Esophagus squamous epithelium (tissue), 5 donors: ENCODE results near the gene PLXDC2. TPM values are rescaled to one million over a fixed set of nuclear protein-coding genes. Genes with fewer than 3 reads are reported as not detected.
A peak's percentile ranks its signal among the peaks of the same experiment; 100 is the strongest.

Source experiments
- DNase-seq: peaks from one replicate; lab custom pipeline; 2025; lab: John Stamatoyannopoulos, UW
- H3K27ac ChIP-seq, 4 donors: fragments of 200-600 bp; sonication (generic); one replicate each; pipeline ENCODE4 v1.5.1; 2016 to 2019; ENCODE audit warnings: mild to moderate bottlenecking in 1 of 4
- H3K27me3 ChIP-seq, 4 donors: fragments of 200-600 bp; sonication (generic); 1 replicate in 3 of 4; 2 replicates in 1 of 4; pipeline versions ENCODE4 v1.5.1 to v1.6.0; 2017 to 2021; ENCODE audit warnings: antibody characterized with exemption in 1 of 4
- H3K36me3 ChIP-seq, 3 donors: fragments of 200-600 bp; sonication (generic); one replicate each; pipeline ENCODE4 v1.5.1; 2016 to 2019
- H3K4me1 ChIP-seq, 3 donors: fragments of 200-600 bp; sonication (generic); one replicate each; pipeline ENCODE4 v1.5.1; 2017 to 2019
- H3K4me3 ChIP-seq, 4 donors: fragments of 200-600 bp; sonication (generic); 1 replicate in 3 of 4; 2 replicates in 1 of 4; pipeline ENCODE4 v1.5.1; 2016 to 2019; ENCODE audit warnings: mild to moderate bottlenecking in 2 of 4, moderate library complexity in 1 of 4
- H3K9me3 ChIP-seq, 3 donors: fragments of 200-600 bp; sonication (generic); one replicate each; pipeline ENCODE4 v1.5.1; 2016 to 2019
- CTCF ChIP-seq, 6 experiments: fragments of 450-650 bp in 4 of 6; fragments of 200-600 bp in 2 of 6; sonication (generic) in 2 of 6; IDR thresholded peaks; one replicate each; pipeline ENCODE4 v1.5.1; 2016 to 2019; ENCODE audit warnings: antibody characterized with exemption in 6 of 6, mild to moderate bottlenecking in 4 of 6, moderate library complexity in 4 of 6
- POLR2A ChIP-seq, 4 donors: fragments of 450-650 bp; IDR thresholded peaks; one replicate each; pipeline ENCODE4 v1.6.1; 2017; ENCODE audit warnings: antibody characterized with exemption in 4 of 4, mild to moderate bottlenecking in 4 of 4, moderate library complexity in 3 of 4
- WGBS, 2 donors: methylation state at CpG; one replicate each; pipeline ENCODE4 v1.1.5; 2018; 5-methylcytosine and 5-hydroxymethylcytosine counted together
- intact Hi-C: fragments of 100-400 bp; cut with DNase I; formaldehyde crosslinking; loops from one replicate; pipeline ENCODE4 v1.15.0; 2022
- total RNA-seq, 4 donors: library from RNA; depleted of rRNA; stranded (reverse); fragments of >200 nt; gene quantifications; one replicate each; pipeline ENCODE4 v1.1.0, GENCODE V29; 2016
- donor health status: DM: yes; HTN: yes; CAD: no.

PLXDC2 gene
- total RNA-seq, 4 donors from 2014 or later, result 22.4 to 50.4 (median 36.9) TPM

GRCh38 chr10:19788075-19788686, 28.1 kb upstream of the PLXDC2 start:
- WGBS, 2 donors, result 10 to 30% methylated on average over 3 of the region's 3 CpGs
- no peaks in the 10 kb centered on the region for H3K27me3 ChIP-seq
- H3K4me3 ChIP-seq, result no peak overlapping the region
- no peak overlapping the region for H3K27ac ChIP-seq
- TF ChIP-seq CTCF (IDR thresholded peaks at IDR 0.05) (peak in 5 of 6 experiments; percentile 49 to 82 (median 71)), POLR2A (IDR thresholded peaks at IDR 0.05) (no peak)
- H3K9me3 ChIP-seq, result no peaks in the 10 kb centered on the region
- H3K36me3 ChIP-seq, result no peaks in the 10 kb centered on the region
- H3K4me1 ChIP-seq, result peaks cover 0 to 24% (median 0%) of the 10 kb centered on the region in 3 donors
- DNase-seq, result no peak
- intact Hi-C loops, result no loop called here

- TF ChIP-seq POLR2A (IDR thresholded peaks at IDR 0.05), result no peak
- no peak for TF ChIP-seq CTCF (IDR thresholded peaks at IDR 0.05)
These were observed 27.3 kb upstream of the PLXDC2 start for GRCh38 chr10:19788902-19789301.

DNA sequence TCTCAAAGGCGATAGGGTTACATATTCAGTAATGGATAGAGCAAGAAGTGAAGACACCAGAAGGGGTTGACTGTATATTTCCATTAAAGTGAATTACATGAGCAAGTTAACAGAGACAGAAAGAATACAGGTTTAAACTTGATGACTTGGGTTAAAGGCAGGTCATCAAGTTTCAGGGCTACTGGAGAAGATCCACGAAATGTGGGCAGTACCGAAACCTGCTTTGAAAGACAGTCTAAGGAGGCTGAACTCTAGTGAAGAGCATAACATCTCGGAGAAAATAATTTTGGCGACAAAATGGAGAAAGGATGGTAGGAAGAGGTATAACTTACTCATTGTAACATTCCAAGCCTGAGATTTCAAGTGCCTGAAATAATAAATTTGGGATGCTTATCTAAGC, 26.6 kb upstream of the PLXDC2 start:
- intact Hi-C loops, result no loop called here
- H3K9me3 ChIP-seq, result no peaks in the 10 kb centered on the region
- WGBS, 2 donors, result 45 to 63% methylated on average over 5 of the region's 5 CpGs
- no peak for DNase-seq
- peak overlapping the region in 3 of 4 donors; percentile 10 to 63 (median 42) for H3K27ac ChIP-seq
- H3K27me3 ChIP-seq, result no peaks in the 10 kb centered on the region
- H3K4me1 ChIP-seq, result peaks cover 0 to 24% (median 0%) of the 10 kb centered on the region in 3 donors
- no peaks in the 10 kb centered on the region for H3K36me3 ChIP-seq
- no peak overlapping the region for H3K4me3 ChIP-seq
- no peak for TF ChIP-seq CTCF (IDR thresholded peaks at IDR 0.05)
- no peak for TF ChIP-seq POLR2A (IDR thresholded peaks at IDR 0.05)

More at GRCh38 chr10:19788902-19789301, 27.3 kb upstream of the PLXDC2 start:
- Histone ChIP-seq H3K27me3 (no peaks in the 10 kb centered on the region), H3K4me3 (no peak overlapping the region), H3K9me3 (no peaks in the 10 kb centered on the region), H3K36me3 (no peaks in the 10 kb centered on the region), H3K4me1 (peaks cover 0 to 24% (median 0%) of the 10 kb centered on the region in 3 donors), H3K27ac (peak overlapping the region in 1 of 4 donors; percentile 63)
- WGBS, 2 donors, result 68 to 77% methylated on average over 2 of the region's 2 CpGs
- intact Hi-C loops, result no loop called here
- no peak for DNase-seq

DNA sequence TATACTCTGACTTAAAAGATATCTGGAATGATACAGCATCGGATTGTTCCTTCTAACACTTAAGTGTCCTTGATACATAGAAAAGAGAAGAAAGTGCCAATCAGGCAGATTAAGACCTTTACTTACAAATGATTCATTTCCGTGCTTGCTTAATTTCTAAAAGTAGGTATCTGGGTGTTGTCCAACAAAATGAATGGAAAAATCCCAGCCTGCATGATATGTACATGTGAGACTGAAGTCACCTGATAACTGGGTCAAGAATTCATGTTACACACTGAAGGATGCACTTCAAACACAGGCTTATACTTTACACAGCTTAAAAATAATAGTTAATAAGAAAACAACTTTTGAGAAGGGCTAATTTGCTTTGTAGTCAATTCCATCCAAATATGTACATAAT, 25.2 kb upstream of the PLXDC2 start:
- intact Hi-C loops, result no loop called here
- Histone ChIP-seq H3K36me3 (no peaks in the 10 kb centered on the region), H3K27me3 (no peaks in the 10 kb centered on the region), H3K27ac (peak overlapping the region in 3 of 4 donors; percentile 10 to 63 (median 10)), H3K9me3 (no peaks in the 10 kb centered on the region), H3K4me3 (no peak overlapping the region), H3K4me1 (peaks cover 0 to 24% (median 0%) of the 10 kb centered on the region in 3 donors)
- TF ChIP-seq CTCF (IDR thresholded peaks at IDR 0.05), result no peak
- no peak for TF ChIP-seq POLR2A (IDR thresholded peaks at IDR 0.05)
- WGBS, 2 donors, result 38 to 39% methylated on average over 2 of the region's 2 CpGs
- no peak for DNase-seq

GRCh38 chr10:19795684-19796083, 20.5 kb upstream of the PLXDC2 start:
- 68 to 84% methylated on average over 5 of the region's 5 CpGs for WGBS, 2 donors
- Histone ChIP-seq H3K4me1 (peaks cover 0 to 6% (median 0%) of the 10 kb centered on the region in 3 donors), H3K36me3 (no peaks in the 10 kb centered on the region), H3K9me3 (no peaks in the 10 kb centered on the region), H3K4me3 (no peak overlapping the region), H3K27ac (peak overlapping the region in 3 of 4 donors; percentile 55 to 62 (median 62)), H3K27me3 (no peaks in the 10 kb centered on the region)
- DNase-seq, result no peak
- intact Hi-C loops, result no loop called here
- TF ChIP-seq CTCF (IDR thresholded peaks at IDR 0.05) (no peak), POLR2A (IDR thresholded peaks at IDR 0.05) (no peak)
